OCI-LY3 (cell line): ENCODE data around the gene OR4E2.

Source experiments
- CTCF ChIP-seq: fragments of 200-600, 300-600 bp; sonication (generic); IDR thresholded peaks from 2 replicates; pipeline ENCODE4 v1.5.1; 2014; ENCODE audit warnings: antibody characterized with exemption, low read length, low read depth
- EZH2phosphoT487 ChIP-seq: fragments of 200-600 bp; shearing (Covaris generic); IDR thresholded peaks from 2 replicates; pipeline ENCODE4 v1.6.1; 2018; ENCODE audit warnings: antibody characterized with exemption, mixed run types, low read depth

- TF ChIP-seq CTCF = no peak
- no peak for TF ChIP-seq EZH2phosphoT487
Measured at GRCh38 chr14:21634840-21635239, 18.8 kb upstream of the OR4E2 start, which contains the start of gene OR10G2.
